ENCODE data around the gene AP5B1. TPM values are rescaled to one million over a fixed set of nuclear protein-coding genes. Genes with fewer than 3 reads are reported as not detected.

The AP5B1 gene
- total RNA-seq, 4 donors from 2014 or later = 12.7 to 27.5 (median 18.8) TPM

DNA sequence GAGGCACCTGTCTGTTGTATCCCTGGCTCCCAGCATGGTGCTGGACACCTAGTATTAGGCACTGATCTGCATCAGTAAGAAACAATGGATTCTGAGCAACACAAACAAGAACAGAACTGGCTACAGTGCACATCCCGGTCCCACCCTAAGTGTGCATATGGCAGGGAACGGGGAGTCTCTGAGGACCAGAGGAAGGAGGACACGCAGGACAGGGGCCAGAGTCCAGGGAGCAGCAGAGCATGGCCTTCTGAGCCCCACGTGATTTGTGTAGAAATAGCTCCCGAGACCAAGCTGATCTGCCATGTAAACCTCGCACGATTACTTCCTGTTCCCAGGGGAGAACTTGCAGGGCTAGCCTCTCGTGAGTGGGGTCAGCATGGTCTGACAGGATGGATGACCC, 40.3 kb upstream of the AP5B1 start:
- DNase-seq (ENCODE audit: low spot score in 2 of 2) = no peak
- 51 to 64% methylated on average over 8 of the region's 8 CpGs for WGBS, 2 donors
- H3K9me3 ChIP-seq = no peaks in the 10 kb centered on the region
- peaks cover 0 to 18% (median 9%) of the 10 kb centered on the region in 4 donors for H3K4me1 ChIP-seq
- no peaks in the 10 kb centered on the region for H3K27me3 ChIP-seq
- no peak for TF ChIP-seq POLR2A (IDR thresholded peaks at IDR 0.05)
- TF ChIP-seq CTCF (IDR thresholded peaks at IDR 0.05) = no peak
- TF ChIP-seq EP300 (IDR thresholded peaks at IDR 0.05) = no peak
- H3K36me3 ChIP-seq = no peaks in the 10 kb centered on the region
- no peak overlapping the region for H3K4me3 ChIP-seq
- H3K27ac ChIP-seq = no peak overlapping the region

DNA sequence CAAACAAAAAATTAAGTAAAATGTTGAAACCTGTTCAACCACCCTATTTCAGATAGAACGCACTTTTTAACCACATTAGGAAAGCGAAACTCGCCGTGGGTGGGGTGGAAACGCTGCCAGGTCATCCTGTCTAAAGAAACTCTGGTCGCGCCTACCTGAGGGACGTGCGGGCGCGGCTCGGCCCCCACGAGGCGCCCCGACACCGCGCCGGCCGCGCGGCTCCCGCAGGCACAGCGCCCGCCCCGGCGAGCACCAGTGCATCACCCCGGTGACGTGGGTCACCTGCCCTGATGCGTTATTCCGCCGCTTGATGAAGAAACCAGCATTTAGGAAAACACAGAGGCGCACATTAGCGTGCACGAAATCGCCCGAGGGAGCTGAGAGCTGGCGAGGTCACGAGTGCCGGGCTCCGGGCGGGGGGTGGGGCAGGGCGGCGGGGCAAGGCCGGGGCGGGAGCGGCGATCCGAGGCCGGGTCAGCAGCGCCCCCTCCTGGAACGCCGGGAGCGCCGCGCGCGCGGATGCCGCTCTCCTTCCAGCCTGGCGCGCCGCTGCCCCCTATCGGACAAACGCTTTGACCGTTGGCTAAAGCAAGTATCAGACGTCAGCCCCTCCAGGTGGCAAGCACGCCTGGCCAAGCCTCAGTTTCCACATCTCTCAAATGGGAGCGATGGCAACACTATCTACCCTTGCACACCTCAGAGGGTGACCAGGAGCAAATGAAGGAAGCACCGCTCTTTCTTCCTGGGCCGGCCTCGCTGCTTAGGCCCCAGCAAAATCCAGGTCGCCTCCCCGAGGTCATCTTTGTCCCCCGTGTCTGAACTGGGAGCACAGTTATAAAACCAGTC, 37.3 kb upstream of the AP5B1 start:
- H3K27ac ChIP-seq = peak overlapping the region; percentile 47 to 89 (median 80)
- H3K4me1 ChIP-seq = peaks cover 0 to 23% (median 9%) of the 10 kb centered on the region in 4 donors
- DNase-seq (ENCODE audit: low spot score in 2 of 2) = peak; percentile 91 to 96
- TF ChIP-seq EP300 (IDR thresholded peaks at IDR 0.05) (peak in 1 of 2 donors; percentile 52), CTCF (IDR thresholded peaks at IDR 0.05) (peak; percentile 99 to 100 (median 100)), POLR2A (IDR thresholded peaks at IDR 0.05) (peak; percentile 28 to 36)
- H3K27me3 ChIP-seq = no peaks in the 10 kb centered on the region
- 6 to 17% methylated on average over 25 to 69 of the region's 74 CpGs for WGBS, 2 donors
- no peaks in the 10 kb centered on the region for H3K9me3 ChIP-seq
- peak overlapping the region; percentile 53 to 80 (median 60) for H3K4me3 ChIP-seq
- H3K36me3 ChIP-seq = no peaks in the 10 kb centered on the region

DNA sequence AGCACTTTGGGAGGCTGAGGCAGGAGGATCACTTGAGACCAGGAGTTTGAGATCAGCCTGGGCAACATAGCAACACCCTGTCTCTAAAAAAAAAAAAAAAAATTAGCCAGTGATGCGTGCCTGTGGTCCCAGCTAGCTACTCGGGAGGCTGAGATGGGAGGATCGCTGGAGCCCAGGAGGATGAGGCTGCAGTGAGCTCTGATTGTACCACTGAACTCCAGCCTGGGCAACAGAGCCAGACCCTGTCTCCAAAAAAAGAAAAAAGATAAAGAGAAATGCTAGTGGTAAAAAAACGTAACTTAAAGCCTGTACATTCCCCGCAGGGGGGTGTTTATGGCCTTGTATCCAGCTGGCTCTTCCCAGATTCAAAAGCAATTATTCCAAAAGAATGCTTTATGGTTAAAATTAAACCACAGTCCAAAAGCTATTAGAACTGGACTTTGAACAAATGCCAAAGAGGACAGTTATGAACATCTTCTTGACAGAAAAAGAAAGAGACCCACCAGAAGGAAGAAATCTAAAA, 36.6 kb upstream of the AP5B1 start:
- Histone ChIP-seq H3K9me3 (no peaks in the 10 kb centered on the region), H3K4me3 (peak overlapping the region; percentile 53 to 80 (median 60)), H3K36me3 (no peaks in the 10 kb centered on the region), H3K27ac (peak overlapping the region; percentile 47 to 89 (median 80)), H3K4me1 (peaks cover 0 to 23% (median 9%) of the 10 kb centered on the region in 4 donors), H3K27me3 (no peaks in the 10 kb centered on the region)
- 57 to 62% methylated on average over 5 of the region's 5 CpGs for WGBS, 2 donors
- DNase-seq (ENCODE audit: low spot score in 2 of 2) = no peak
- TF ChIP-seq POLR2A (IDR thresholded peaks at IDR 0.05) = no peak
- no peak for TF ChIP-seq EP300 (IDR thresholded peaks at IDR 0.05)

DNA sequence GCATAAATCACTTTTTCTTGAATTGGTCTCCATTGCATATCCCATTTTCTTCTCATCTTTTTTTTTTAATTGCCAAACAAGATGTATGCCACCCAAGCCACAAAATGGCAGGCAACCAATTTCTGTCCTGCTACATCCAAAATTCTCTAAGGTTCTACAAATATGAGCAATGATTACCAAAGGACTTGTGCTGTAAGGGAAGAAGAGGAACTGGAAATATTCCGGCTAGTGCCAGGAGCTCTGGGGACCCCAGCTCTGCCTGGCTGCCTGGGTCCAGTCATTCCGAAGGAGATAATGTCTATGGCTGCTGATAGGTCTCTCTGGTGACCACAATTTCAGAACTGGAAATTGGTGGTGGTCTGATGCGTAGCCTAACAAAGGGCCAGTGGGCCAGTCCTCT, 35.9 kb upstream of the AP5B1 start:
- WGBS, 2 donors = 90 to 94% methylated on average over 3 of the region's 3 CpGs
- no peaks in the 10 kb centered on the region for H3K36me3 ChIP-seq
- H3K4me3 ChIP-seq = no peak overlapping the region

GRCh38 chr11:65814986-65815565, 34.3 kb upstream of the AP5B1 start:
- WGBS, 2 donors = 85 to 90% methylated on average over 16 of the region's 16 CpGs
- H3K27me3 ChIP-seq = no peaks in the 10 kb centered on the region
- H3K4me3 ChIP-seq = no peak overlapping the region
- no peaks in the 10 kb centered on the region for H3K36me3 ChIP-seq
- H3K4me1 ChIP-seq = peaks cover 0 to 23% (median 9%) of the 10 kb centered on the region in 4 donors
- TF ChIP-seq CTCF (IDR thresholded peaks at IDR 0.05) (no peak), POLR2A (IDR thresholded peaks at IDR 0.05) (no peak), EP300 (IDR thresholded peaks at IDR 0.05) (no peak)
- no peak overlapping the region for H3K27ac ChIP-seq
- DNase-seq (ENCODE audit: low spot score in 2 of 2) = no peak
- H3K9me3 ChIP-seq = no peaks in the 10 kb centered on the region

More for the DNA sequence above, 35.9 kb upstream of the AP5B1 start:
- DNase-seq (ENCODE audit: low spot score in 2 of 2) = no peak
- H3K27ac ChIP-seq = peak overlapping the region in 1 of 4 donors; percentile 89
- no peaks in the 10 kb centered on the region for H3K9me3 ChIP-seq
- peaks cover 0 to 23% (median 9%) of the 10 kb centered on the region in 4 donors for H3K4me1 ChIP-seq
- no peaks in the 10 kb centered on the region for H3K27me3 ChIP-seq
- no peak for TF ChIP-seq EP300 (IDR thresholded peaks at IDR 0.05)
- TF ChIP-seq POLR2A (IDR thresholded peaks at IDR 0.05) = no peak
- TF ChIP-seq CTCF (IDR thresholded peaks at IDR 0.05) = no peak
